GM19372 (cell line): ENCODE data around the gene PEX10.

Source experiments
- ATAC-seq: cut with Tn5 transposase; IDR thresholded peaks from one replicate; pipeline ENCODE4 v1.9.1; 2021; ENCODE audit warnings: mild to moderate bottlenecking, low read depth, moderate library complexity; ENCODE audit not compliant: unreplicated experiment

The PEX10 gene

DNA sequence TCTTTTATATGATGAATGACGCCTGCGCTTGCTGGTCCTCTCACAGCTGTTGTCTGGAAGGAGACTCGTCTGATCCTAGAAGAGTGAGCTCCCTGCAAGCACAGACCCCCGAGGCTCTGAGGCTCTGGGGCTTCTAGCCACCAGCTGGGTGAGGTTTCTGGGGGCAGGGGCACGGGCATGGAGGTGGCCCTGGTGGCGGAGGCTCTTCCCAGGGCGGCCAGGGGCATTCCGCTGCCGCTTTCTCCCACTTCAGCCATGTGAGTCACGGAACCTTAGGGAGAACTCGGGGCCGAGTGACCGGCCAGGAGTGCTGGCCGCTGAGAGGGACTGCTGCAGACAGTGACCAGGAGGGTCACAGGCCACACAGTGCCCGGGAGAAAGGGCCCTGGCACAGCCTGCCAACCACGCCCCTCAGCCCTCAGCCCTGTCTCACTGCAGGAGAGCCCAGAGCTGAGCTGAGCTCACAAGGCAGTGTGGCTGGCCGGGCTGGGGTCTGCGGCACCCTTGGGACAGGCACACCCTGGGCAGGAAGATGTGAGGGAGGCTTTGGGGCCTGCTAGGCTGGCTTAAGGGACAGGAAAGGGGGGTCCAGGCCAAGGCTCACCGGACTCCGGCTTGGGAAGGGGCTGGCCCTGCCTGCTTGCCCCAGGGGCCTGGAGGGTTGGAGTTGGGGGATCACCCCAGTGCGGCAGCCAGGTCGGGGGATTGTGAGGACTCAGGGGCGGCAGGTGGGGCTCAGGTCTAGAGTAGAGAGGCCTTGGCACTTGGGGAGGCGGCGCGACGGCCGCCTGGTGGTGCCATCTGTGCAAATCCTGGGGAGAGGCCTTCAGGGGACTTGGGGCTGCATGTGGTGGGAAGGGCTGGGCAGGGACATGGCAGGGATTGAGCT, 56.7 kb downstream of the PEX10 start:
- ATAC-seq = no peak

DNA sequence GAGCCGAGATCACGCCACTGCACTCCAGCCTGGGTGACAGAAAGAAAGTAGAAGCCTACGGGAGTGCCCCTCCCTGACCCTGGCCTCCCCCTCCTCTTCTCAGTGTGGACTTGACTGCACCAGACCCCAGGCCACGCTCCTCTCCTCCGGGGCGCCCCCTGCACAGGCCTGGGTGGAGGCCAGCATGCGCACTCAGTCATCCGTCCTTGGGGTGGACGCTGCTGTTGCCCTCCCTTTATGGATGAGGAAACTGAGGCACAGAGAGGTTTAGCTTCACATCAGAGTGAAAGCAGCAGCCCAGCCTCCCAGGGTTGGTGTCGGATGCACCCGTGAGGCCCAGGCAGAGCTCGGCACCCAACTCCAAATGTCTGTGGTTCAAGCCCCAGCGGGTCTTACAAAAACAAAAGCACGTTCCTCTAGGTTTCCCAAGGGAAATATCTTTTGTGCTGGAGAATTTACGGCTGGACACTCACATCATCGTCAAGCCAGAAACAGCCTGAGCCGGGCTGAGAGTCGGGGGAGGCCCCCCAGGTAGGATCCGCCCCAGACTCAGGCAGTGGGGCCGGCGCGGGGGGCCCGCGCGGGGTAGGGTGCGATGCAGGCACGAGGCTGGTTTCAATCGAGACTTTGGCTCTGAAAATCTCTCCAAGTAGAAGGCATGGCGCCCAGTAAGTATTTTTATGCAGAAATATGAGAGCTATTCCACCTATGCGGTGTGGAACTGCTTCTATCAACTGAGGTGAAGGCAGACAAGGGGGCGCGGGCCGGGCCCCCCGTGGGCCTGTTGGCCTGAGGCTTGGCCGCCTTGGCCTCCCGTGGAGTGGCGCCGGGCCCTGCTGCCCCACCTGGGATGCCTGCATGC, 57.6 kb downstream of the PEX10 start:
- ATAC-seq = no peak
